Measurements from ENCODE around the gene TBC1D24.

Gene TBC1D24

GRCh38 chr16:2497116-2497630 lies 22.2 kb downstream of the TBC1D24 start:
- in situ Hi-C loops (cut with HindIII; ENCODE audit: low sequenced_read_pairs): no loop called here

- in situ Hi-C loops (cut with HindIII; ENCODE audit: low sequenced_read_pairs): no loop called here
Observed at GRCh38 chr16:2497695-2498484, 23.0 kb downstream of the TBC1D24 start.

GRCh38 chr16:2498531-2499253 lies 23.8 kb downstream of the TBC1D24 start:
- in situ Hi-C loops (cut with HindIII; ENCODE audit: low sequenced_read_pairs): no loop called here

- in situ Hi-C loops (cut with HindIII; ENCODE audit: low sequenced_read_pairs): no loop called here
Observed at GRCh38 chr16:2499454-2499853, 24.5 kb downstream of the TBC1D24 start.

GRCh38 chr16:2499890-2500429 lies 25.0 kb downstream of the TBC1D24 start:
- in situ Hi-C loops (cut with HindIII; ENCODE audit: low sequenced_read_pairs): loop anchor here (10.0 kb wide), 4 partner anchors 75 to 465 kb away; partner anchors contain the start of gene CCNF

GRCh38 chr16:2500430-2500917 lies 25.5 kb downstream of the TBC1D24 start:
- in situ Hi-C loops (cut with HindIII; ENCODE audit: low sequenced_read_pairs): loop anchor here (10.0 kb wide), 4 partner anchors 76 to 466 kb away; partner anchors contain the start of gene CCNF

- in situ Hi-C loops (cut with HindIII; ENCODE audit: low sequenced_read_pairs): loop anchor here (10.0 kb wide), 4 partner anchors 76 to 466 kb away; partner anchors contain the start of gene CCNF
Observed at GRCh38 chr16:2500918-2501750, 26.2 kb downstream of the TBC1D24 start.

- in situ Hi-C loops (cut with HindIII; ENCODE audit: low sequenced_read_pairs): loop anchor here (10.0 kb wide), 4 partner anchors 77 to 467 kb away; partner anchors contain the start of gene CCNF
Observed at GRCh38 chr16:2501946-2502895, 27.3 kb downstream of the TBC1D24 start.

- in situ Hi-C loops (cut with HindIII; ENCODE audit: low sequenced_read_pairs): loop anchor here (10.0 kb wide), 4 partner anchors 81 to 471 kb away; partner anchors contain the start of gene CCNF
Observed at GRCh38 chr16:2505695-2506094, 30.8 kb downstream of the TBC1D24 start.

- in situ Hi-C loops (cut with HindIII; ENCODE audit: low sequenced_read_pairs): loop anchor here (10.0 kb wide), 4 partner anchors 82 to 472 kb away; partner anchors contain the start of gene CCNF
Observed at GRCh38 chr16:2507052-2507659, 32.2 kb downstream of the TBC1D24 start.

GRCh38 chr16:2507665-2508064 lies 32.7 kb downstream of the TBC1D24 start:
- in situ Hi-C loops (cut with HindIII; ENCODE audit: low sequenced_read_pairs): loop anchor here (10.0 kb wide), 4 partner anchors 83 to 473 kb away; partner anchors contain the start of gene CCNF

GRCh38 chr16:2508722-2509400 lies 33.9 kb downstream of the TBC1D24 start:
- in situ Hi-C loops (cut with HindIII; ENCODE audit: low sequenced_read_pairs): loop anchor here (10.0 kb wide), 4 partner anchors 84 to 474 kb away; partner anchors contain the start of gene CCNF

- in situ Hi-C loops (cut with HindIII; ENCODE audit: low sequenced_read_pairs): no loop called here
Observed at GRCh38 chr16:2511128-2511800, 36.3 kb downstream of the TBC1D24 start.

- in situ Hi-C loops (cut with HindIII; ENCODE audit: low sequenced_read_pairs): no loop called here
Observed at GRCh38 chr16:2511996-2512734, 37.2 kb downstream of the TBC1D24 start.

GRCh38 chr16:2512735-2513404 lies 37.9 kb downstream of the TBC1D24 start:
- in situ Hi-C loops (cut with HindIII; ENCODE audit: low sequenced_read_pairs): no loop called here

All from endothelial cell of hepatic sinusoid (primary cell).